GM19193 (cell line): ENCODE results near the gene BTBD9.

Experiments used
- POLR2A ChIP-seq: IDR thresholded peaks from 4 replicates; pipeline ENCODE4 v1.6.1; 2011; ENCODE audit not compliant: insufficient read depth, insufficient read length; ENCODE audit errors: extremely low read depth

The BTBD9 gene

GRCh38 chr6:38625217-38625616 is 14.5 kb downstream of the BTBD9 start:
- TF ChIP-seq POLR2A: no peak

- no peak for TF ChIP-seq POLR2A
Measured at GRCh38 chr6:38617856-38618255, 21.9 kb downstream of the BTBD9 start.

DNA sequence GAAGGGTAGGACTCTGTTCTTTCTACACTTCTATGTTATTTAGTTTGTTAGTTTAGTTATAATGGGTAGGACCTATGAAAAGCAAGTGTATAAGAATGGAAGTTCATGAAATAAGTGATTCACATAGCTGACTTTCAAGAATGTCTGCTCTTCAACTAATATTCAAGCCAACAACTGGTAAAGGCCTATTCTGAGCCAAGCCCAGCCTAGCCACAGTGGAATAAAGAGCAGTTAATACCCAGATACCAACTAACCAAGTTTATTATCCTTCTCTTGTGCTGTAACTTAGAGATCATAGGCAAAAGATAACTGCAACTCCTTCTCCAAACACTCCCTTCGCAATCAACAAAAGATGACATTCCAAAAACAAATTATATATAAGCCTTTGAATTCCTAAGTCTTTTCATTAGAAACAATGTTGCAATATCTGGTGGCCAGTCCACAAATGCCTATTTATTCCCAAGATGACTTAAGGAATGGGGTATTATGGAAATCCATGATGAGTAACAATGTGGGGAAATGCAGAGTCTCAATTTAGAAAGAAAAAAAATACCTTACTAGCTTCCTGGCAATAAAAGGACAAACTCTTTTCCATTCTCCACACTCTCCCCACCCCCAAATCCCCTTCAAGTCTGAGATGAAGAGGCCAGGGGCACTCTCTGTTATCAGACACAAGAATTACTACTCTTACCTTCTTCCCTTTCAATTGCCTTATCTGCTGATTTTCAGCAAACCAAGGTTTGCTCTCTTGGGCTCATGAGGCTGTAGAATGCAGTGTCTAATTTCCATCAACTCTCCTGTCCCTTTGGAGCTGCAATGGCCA is 27.4 kb downstream of the BTBD9 start:
- no peak for TF ChIP-seq POLR2A

GRCh38 chr6:38610050-38610625 is 29.6 kb downstream of the BTBD9 start:
- TF ChIP-seq POLR2A: no peak

GRCh38 chr6:38604700-38605099 is 35.0 kb downstream of the BTBD9 start:
- TF ChIP-seq POLR2A: no peak

GRCh38 chr6:38603966-38604365 is 35.8 kb downstream of the BTBD9 start:
- no peak for TF ChIP-seq POLR2A

GRCh38 chr6:38603496-38603895 is 36.2 kb downstream of the BTBD9 start:
- no peak for TF ChIP-seq POLR2A

GRCh38 chr6:38599966-38600550 is 39.7 kb downstream of the BTBD9 start:
- TF ChIP-seq POLR2A: no peak

- TF ChIP-seq POLR2A: no peak
Measured at GRCh38 chr6:38599261-38599660, 40.5 kb downstream of the BTBD9 start.

DNA sequence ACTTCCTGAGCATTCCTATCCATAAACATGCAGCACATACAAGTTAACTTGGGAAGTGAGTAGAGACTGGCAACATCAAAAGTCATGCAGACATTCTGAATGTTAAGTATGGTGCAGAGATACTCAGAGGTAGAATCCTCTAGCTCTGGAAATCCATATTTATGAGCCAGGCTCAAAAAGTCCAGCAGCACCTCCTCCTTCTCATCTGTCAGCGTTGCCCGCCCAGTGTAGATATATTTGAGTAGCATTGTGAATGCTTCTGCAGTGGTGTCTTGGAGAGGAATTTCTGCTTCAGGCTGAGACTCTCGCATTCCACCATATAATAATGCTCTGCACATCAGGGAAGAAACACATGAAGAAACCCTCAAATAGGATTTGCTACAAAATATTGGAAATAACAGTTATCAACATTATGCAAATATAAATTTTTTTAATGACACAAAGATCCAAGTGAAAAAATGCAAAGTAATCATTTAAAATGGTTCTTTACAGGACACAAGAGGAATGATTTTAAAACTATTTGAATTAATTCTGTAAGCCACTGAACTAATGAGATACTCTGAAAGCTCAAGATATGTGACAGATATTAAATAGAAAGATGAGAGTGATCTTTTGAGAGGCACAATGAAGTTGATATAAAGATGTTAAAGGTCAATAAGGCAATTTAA is 45.6 kb downstream of the BTBD9 start:
- no peak for TF ChIP-seq POLR2A

GRCh38 chr6:38593409-38593808 is 46.3 kb downstream of the BTBD9 start:
- no peak for TF ChIP-seq POLR2A

- TF ChIP-seq POLR2A: no peak
Measured at GRCh38 chr6:38591439-38591838, 48.3 kb downstream of the BTBD9 start.

DNA sequence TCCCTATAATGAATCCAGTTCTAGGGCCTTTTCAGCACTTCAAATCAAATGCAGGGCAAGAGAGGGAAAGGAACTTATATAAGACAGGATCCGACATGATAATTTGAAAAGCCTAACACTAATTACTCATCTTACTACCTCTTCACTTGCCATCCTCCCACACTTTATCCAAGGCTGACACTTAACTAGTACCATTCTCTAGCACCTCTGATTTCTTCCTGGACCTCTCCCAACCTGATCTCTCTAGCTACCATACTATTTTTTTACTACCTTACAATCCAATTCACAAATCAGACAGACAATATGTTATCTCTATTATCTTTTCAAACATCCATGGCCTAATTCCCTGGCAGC is 50.4 kb downstream of the BTBD9 start:
- TF ChIP-seq POLR2A: no peak

- TF ChIP-seq POLR2A: no peak
Measured at GRCh38 chr6:38588631-38589366, 50.9 kb downstream of the BTBD9 start.
